IPS-20b (cell line): ENCODE results near the gene PHKB.
"Not testable (repeated sequence)": the region's sequence is repeated elsewhere in the genome, so short reads cannot be mapped to it uniquely, and the experiment has no call there.

Source experiments
- H3K27ac ChIP-seq: one replicate; pipeline ENCODE4 v1.5.1; 2013; ENCODE audit warnings: low read length
- H3K27me3 ChIP-seq: 2 replicates; pipeline ENCODE4 v1.6.1; 2013; ENCODE audit warnings: mild to moderate bottlenecking, low read length, inconsistent platforms; ENCODE audit not compliant: insufficient read depth
- H3K36me3 ChIP-seq: 2 replicates; pipeline ENCODE4 v1.6.1; 2013; ENCODE audit warnings: low read depth, mild to moderate bottlenecking, inconsistent platforms, low read length, moderate library complexity; ENCODE audit not compliant: insufficient read depth
- H3K4me1 ChIP-seq: 2 replicates; pipeline ENCODE4 v1.6.1; 2013; ENCODE audit warnings: mild to moderate bottlenecking, control low read depth, inconsistent platforms, low read length, moderate library complexity; ENCODE audit not compliant: insufficient read depth
- H3K4me3 ChIP-seq: 2 replicates; pipeline ENCODE4 v1.5.1; 2013; ENCODE audit warnings: mild to moderate bottlenecking, low read length, inconsistent platforms
- H3K9ac ChIP-seq: 2 replicates; pipeline ENCODE4 v1.6.1; 2013; ENCODE audit warnings: low read depth, mild to moderate bottlenecking, inconsistent platforms, low read length, moderate library complexity
- H3K9me3 ChIP-seq: 2 replicates; pipeline ENCODE4 v1.6.1; 2013; ENCODE audit warnings: mild to moderate bottlenecking, low read depth, low read length, inconsistent platforms; ENCODE audit not compliant: insufficient read depth

PHKB gene

GRCh38 chr16:47449788-47450187 lies 11.3 kb upstream of the PHKB start:
- Histone ChIP-seq H3K4me1 (no peaks in the 10 kb centered on the region), H3K36me3 (peaks cover 59% of the 10 kb centered on the region), H3K9ac (no peak overlapping the region)

GRCh38 chr16:47458331-47458730 lies 2.8 kb upstream of the PHKB start:
- H3K4me1 ChIP-seq: peaks cover 12% of the 10 kb centered on the region
- H3K9me3 ChIP-seq: no peaks in the 10 kb centered on the region
- H3K27me3 ChIP-seq: no peaks in the 10 kb centered on the region
- peaks cover 23% of the 10 kb centered on the region for H3K36me3 ChIP-seq
- no peak overlapping the region for H3K27ac ChIP-seq
- no peak overlapping the region for H3K4me3 ChIP-seq
- H3K9ac ChIP-seq: no peak overlapping the region

More at GRCh38 chr16:47449788-47450187, 11.3 kb upstream of the PHKB start:
- H3K4me3 ChIP-seq: no peak overlapping the region
- no peaks in the 10 kb centered on the region for H3K9me3 ChIP-seq
- H3K27ac ChIP-seq: no peak overlapping the region
- no peaks in the 10 kb centered on the region for H3K27me3 ChIP-seq

GRCh38 chr16:47459603-47460002 lies 1.5 kb upstream of the PHKB start:
- Histone ChIP-seq H3K4me1 (peaks cover 22% of the 10 kb centered on the region), H3K9me3 (no peaks in the 10 kb centered on the region), H3K27ac (no peak overlapping the region), H3K4me3 (peak overlapping the region; percentile 82), H3K9ac (peak overlapping the region; percentile 85; the same call in 1 of the 2 replicates), H3K36me3 (peaks cover 19% of the 10 kb centered on the region), H3K27me3 (no peaks in the 10 kb centered on the region)

GRCh38 chr16:47460359-47460710 lies 796 bp upstream of the PHKB start:
- peak overlapping the region; percentile 85 for H3K9ac ChIP-seq
- H3K36me3 ChIP-seq: peaks cover 14% of the 10 kb centered on the region
- no peaks in the 10 kb centered on the region for H3K27me3 ChIP-seq
- peak overlapping the region; percentile 82 for H3K4me3 ChIP-seq
- H3K27ac ChIP-seq: peak overlapping the region; percentile 6
- no peaks in the 10 kb centered on the region for H3K9me3 ChIP-seq
- peaks cover 22% of the 10 kb centered on the region for H3K4me1 ChIP-seq

GRCh38 chr16:47461598-47462266 lies 601 bp downstream of the PHKB start:
- H3K9ac ChIP-seq: peak overlapping the region; percentile 85
- H3K36me3 ChIP-seq: peaks cover 14% of the 10 kb centered on the region
- H3K27ac ChIP-seq: no peak overlapping the region
- H3K4me1 ChIP-seq: peaks cover 22% of the 10 kb centered on the region
- H3K4me3 ChIP-seq: peak overlapping the region; percentile 82
- H3K27me3 ChIP-seq: no peaks in the 10 kb centered on the region
- no peaks in the 10 kb centered on the region for H3K9me3 ChIP-seq

GRCh38 chr16:47463771-47464624 lies 2.9 kb downstream of the PHKB start:
- H3K9ac ChIP-seq: peak overlapping the region; percentile 40; the same call in 1 of the 2 replicates
- peaks cover 30% of the 10 kb centered on the region for H3K4me1 ChIP-seq
- H3K27ac ChIP-seq: no peak overlapping the region
- peaks cover 6% of the 10 kb centered on the region; the same call in 1 of the 2 replicates for H3K36me3 ChIP-seq
- H3K4me3 ChIP-seq: peak overlapping the region; percentile 26; the same call in 1 of the 2 replicates
- H3K9me3 ChIP-seq: no peaks in the 10 kb centered on the region
- no peaks in the 10 kb centered on the region for H3K27me3 ChIP-seq

GRCh38 chr16:47465919-47466630 lies 4.9 kb downstream of the PHKB start:
- Histone ChIP-seq H3K27me3 (no peaks in the 10 kb centered on the region), H3K36me3 (peaks cover 6% of the 10 kb centered on the region; the same call in 1 of the 2 replicates), H3K9me3 (no peaks in the 10 kb centered on the region), H3K9ac (no peak overlapping the region), H3K4me3 (no peak overlapping the region), H3K4me1 (peaks cover 21% of the 10 kb centered on the region), H3K27ac (no peak overlapping the region)

GRCh38 chr16:47467501-47467900 lies 6.4 kb downstream of the PHKB start:
- Histone ChIP-seq H3K9ac (no peak overlapping the region), H3K36me3 (peaks cover 6% of the 10 kb centered on the region; the same call in 1 of the 2 replicates), H3K4me1 (peaks cover 18% of the 10 kb centered on the region), H3K27ac (no peak overlapping the region), H3K4me3 (no peak overlapping the region), H3K27me3 (no peaks in the 10 kb centered on the region), H3K9me3 (no peaks in the 10 kb centered on the region)

- H3K4me1 ChIP-seq: peaks cover 18% of the 10 kb centered on the region
- H3K27ac ChIP-seq, H3K27me3 ChIP-seq, H3K4me3 ChIP-seq, H3K9ac ChIP-seq, H3K36me3 ChIP-seq, H3K9me3 ChIP-seq: not testable (repeated sequence)
These were observed 7.0 kb downstream of the PHKB start for GRCh38 chr16:47468070-47468689.

GRCh38 chr16:47469227-47469626 lies 8.1 kb downstream of the PHKB start:
- Histone ChIP-seq H3K4me1 (peaks cover 9% of the 10 kb centered on the region), H3K9ac (no peak overlapping the region), H3K4me3 (no peak overlapping the region), H3K36me3 (peaks cover 1% of the 10 kb centered on the region; the same call in 1 of the 2 replicates), H3K27ac (no peak overlapping the region), H3K9me3 (no peaks in the 10 kb centered on the region), H3K27me3 (no peaks in the 10 kb centered on the region)

GRCh38 chr16:47470211-47470610 lies 9.1 kb downstream of the PHKB start:
- no peaks in the 10 kb centered on the region for H3K27me3 ChIP-seq
- no peaks in the 10 kb centered on the region for H3K9me3 ChIP-seq
- H3K4me3 ChIP-seq: no peak overlapping the region
- peaks cover 8% of the 10 kb centered on the region; the same call in 1 of the 2 replicates for H3K4me1 ChIP-seq
- H3K36me3 ChIP-seq: no peaks in the 10 kb centered on the region
- H3K9ac ChIP-seq: no peak overlapping the region
- no peak overlapping the region for H3K27ac ChIP-seq
